HUES64 (cell line): Measurements from ENCODE around the gene NME2.

Experiments
- H3K27ac ChIP-seq: 2 replicates; pipeline ENCODE4 v1.7.0; 2013; ENCODE audit warnings: low read depth, low read length, inconsistent platforms
- H3K27me3 ChIP-seq: 2 replicates; pipeline ENCODE4 v1.6.1; 2013; ENCODE audit warnings: mild to moderate bottlenecking, low read length; ENCODE audit not compliant: insufficient read depth
- H3K36me3 ChIP-seq: 2 replicates; pipeline ENCODE4 v1.6.1; 2013; ENCODE audit warnings: mild to moderate bottlenecking, low read length; ENCODE audit not compliant: insufficient read depth
- H3K4me1 ChIP-seq: 2 replicates; pipeline ENCODE4 v1.6.1; 2013; ENCODE audit warnings: mild to moderate bottlenecking, low read length, moderate library complexity; ENCODE audit not compliant: insufficient read depth
- H3K4me3 ChIP-seq: 2 replicates; pipeline ENCODE4 v1.5.1; 2013; ENCODE audit warnings: mild to moderate bottlenecking, low read length, moderate library complexity
- H3K9ac ChIP-seq: 2 replicates; pipeline ENCODE4 v1.6.1; 2013; ENCODE audit warnings: mild to moderate bottlenecking, low read depth, low read length
- H3K9me3 ChIP-seq: 2 replicates; pipeline ENCODE4 v1.6.1; 2013; ENCODE audit warnings: low read depth, low read length; ENCODE audit not compliant: insufficient read depth
- WGBS: fragments of 150-250, 120-280 bp; methylation state at CpG from one replicate; pipeline ENCODE4 v1.1.7; 2013; ENCODE audit warnings: missing lambda C conversion rate; 5-methylcytosine and 5-hydroxymethylcytosine counted together

The NME2 gene

GRCh38 chr17:51184124-51184523 is 17.9 kb downstream of the NME2 start:
- Histone ChIP-seq H3K9ac (no peak overlapping the region), H3K4me3 (no peak overlapping the region), H3K27me3 (no peaks in the 10 kb centered on the region), H3K36me3 (peaks cover 89% of the 10 kb centered on the region), H3K27ac (no peak overlapping the region), H3K4me1 (no peaks in the 10 kb centered on the region), H3K9me3 (no peaks in the 10 kb centered on the region)
- WGBS = 100% methylated on average over 1 of the region's 1 CpG

DNA sequence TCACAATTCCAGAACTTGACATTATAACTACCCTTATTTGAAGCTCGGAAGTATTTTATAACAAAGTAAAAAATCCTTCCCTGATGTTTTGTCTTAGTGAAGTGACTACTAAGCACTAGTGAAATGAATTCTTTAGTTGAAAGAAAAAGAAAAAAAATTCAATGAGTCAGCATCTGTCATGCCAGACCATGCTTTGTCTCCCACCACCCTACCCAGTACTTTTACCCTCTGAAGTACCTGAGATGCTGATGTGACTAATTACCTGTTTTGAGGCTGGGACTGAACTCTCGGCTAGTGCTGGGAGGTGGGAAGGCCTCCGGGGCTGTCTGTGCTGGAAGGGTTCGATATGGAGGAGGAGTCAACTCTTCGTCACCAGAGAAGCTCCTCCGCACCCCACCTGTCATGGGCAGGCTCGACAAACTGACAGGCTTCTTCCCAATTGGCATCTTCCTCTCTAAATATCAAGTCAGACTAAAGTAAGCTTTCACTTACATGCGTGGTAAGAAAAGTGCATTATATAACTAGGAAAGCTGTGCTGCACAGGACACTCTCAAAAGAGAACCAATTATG is 19.6 kb downstream of the NME2 start:
- Histone ChIP-seq H3K27me3 (no peaks in the 10 kb centered on the region), H3K27ac (no peak overlapping the region), H3K9me3 (no peaks in the 10 kb centered on the region), H3K9ac (no peak overlapping the region), H3K4me3 (no peak overlapping the region), H3K4me1 (no peaks in the 10 kb centered on the region), H3K36me3 (peaks cover 89% of the 10 kb centered on the region)
- 93% methylated on average over 7 of the region's 8 CpGs for WGBS

GRCh38 chr17:51188271-51188833 is 22.1 kb downstream of the NME2 start:
- Histone ChIP-seq H3K4me3 (no peak overlapping the region), H3K27me3 (no peaks in the 10 kb centered on the region), H3K9me3 (no peaks in the 10 kb centered on the region), H3K9ac (no peak overlapping the region), H3K27ac (no peak overlapping the region), H3K36me3 (peaks cover 92% of the 10 kb centered on the region), H3K4me1 (no peaks in the 10 kb centered on the region)
- WGBS = 97% methylated on average over 8 of the region's 9 CpGs

GRCh38 chr17:51189162-51189561 is 23.0 kb downstream of the NME2 start:
- Histone ChIP-seq H3K4me3 (no peak overlapping the region), H3K36me3 (peaks cover 92% of the 10 kb centered on the region), H3K9me3 (no peaks in the 10 kb centered on the region), H3K27ac (no peak overlapping the region), H3K4me1 (no peaks in the 10 kb centered on the region), H3K27me3 (no peaks in the 10 kb centered on the region), H3K9ac (no peak overlapping the region)

- Histone ChIP-seq H3K36me3 (peaks cover 92% of the 10 kb centered on the region), H3K27ac (no peak overlapping the region)
These were observed 23.4 kb downstream of the NME2 start for GRCh38 chr17:51189628-51190027.

DNA sequence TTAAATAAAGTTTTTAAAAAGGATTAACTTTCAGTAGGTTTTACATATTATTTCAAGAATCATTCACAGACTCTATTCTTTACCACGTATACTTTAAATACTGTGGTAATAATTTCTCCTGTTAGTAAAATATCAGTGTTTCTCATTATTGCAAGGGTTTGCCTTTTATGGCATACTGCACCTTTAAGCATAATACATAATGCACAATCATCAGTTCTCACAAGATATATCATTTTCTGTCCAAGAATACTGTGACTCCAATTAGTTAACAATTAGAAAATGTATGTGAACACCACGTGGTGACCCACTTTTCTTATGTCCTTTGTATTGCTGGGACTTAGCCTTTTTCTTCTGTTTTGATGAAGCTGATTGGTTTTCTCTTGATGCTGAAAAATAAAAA is 25.7 kb downstream of the NME2 start:
- Histone ChIP-seq H3K9ac (no peak overlapping the region), H3K27ac (no peak overlapping the region), H3K36me3 (peaks cover 89% of the 10 kb centered on the region), H3K27me3 (no peaks in the 10 kb centered on the region), H3K4me3 (no peak overlapping the region), H3K4me1 (no peaks in the 10 kb centered on the region), H3K9me3 (no peaks in the 10 kb centered on the region)
- 92% methylated on average over 1 of the region's 2 CpGs for WGBS

More at GRCh38 chr17:51189628-51190027, 23.4 kb downstream of the NME2 start:
- Histone ChIP-seq H3K4me1 (no peaks in the 10 kb centered on the region), H3K9me3 (no peaks in the 10 kb centered on the region), H3K4me3 (no peak overlapping the region), H3K9ac (no peak overlapping the region), H3K27me3 (no peaks in the 10 kb centered on the region)
- 92% methylated on average over 1 of the region's 1 CpG for WGBS

- Histone ChIP-seq H3K9me3 (no peaks in the 10 kb centered on the region), H3K36me3 (peaks cover 94% of the 10 kb centered on the region), H3K9ac (no peak overlapping the region), H3K27me3 (no peaks in the 10 kb centered on the region), H3K27ac (no peak overlapping the region), H3K4me1 (no peaks in the 10 kb centered on the region), H3K4me3 (no peak overlapping the region)
- 96% methylated on average over 4 of the region's 4 CpGs for WGBS
These were observed 31.5 kb downstream of the NME2 start for GRCh38 chr17:51197754-51198153.

DNA sequence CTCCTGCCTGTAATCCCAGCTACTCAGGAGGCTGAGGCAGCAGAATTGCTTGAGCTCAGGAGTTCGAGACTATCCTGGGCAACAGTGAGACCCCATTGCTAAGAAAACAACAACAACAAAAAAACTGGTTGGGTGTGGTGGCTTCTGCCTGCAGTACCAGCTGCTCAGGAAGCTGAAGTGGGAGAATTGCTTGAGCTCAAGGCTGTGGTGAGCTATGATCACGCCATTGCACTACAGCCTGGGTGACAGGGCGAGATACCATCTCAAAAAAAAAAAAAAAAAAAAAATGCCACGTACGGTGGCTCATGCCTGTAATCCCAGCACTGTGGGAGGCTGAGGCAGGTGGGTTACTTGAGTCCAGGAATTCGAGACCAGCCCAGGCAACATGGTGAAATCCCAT is 34.1 kb downstream of the NME2 start:
- H3K36me3 ChIP-seq = peaks cover 91% of the 10 kb centered on the region

GRCh38 chr17:51200846-51201245 is 34.6 kb downstream of the NME2 start:
- H3K27me3 ChIP-seq = no peaks in the 10 kb centered on the region
- H3K36me3 ChIP-seq = peaks cover 91% of the 10 kb centered on the region
- no peaks in the 10 kb centered on the region for H3K9me3 ChIP-seq
- H3K27ac ChIP-seq = no peak overlapping the region
- no peak overlapping the region for H3K4me3 ChIP-seq
- WGBS = 88% methylated on average over 2 of the region's 2 CpGs
- no peaks in the 10 kb centered on the region for H3K4me1 ChIP-seq
- no peak overlapping the region for H3K9ac ChIP-seq

More for the DNA sequence above, 34.1 kb downstream of the NME2 start:
- Histone ChIP-seq H3K9me3 (no peaks in the 10 kb centered on the region), H3K27me3 (no peaks in the 10 kb centered on the region), H3K27ac (no peak overlapping the region), H3K4me3 (no peak overlapping the region), H3K4me1 (no peaks in the 10 kb centered on the region), H3K9ac (no peak overlapping the region)
- 94% methylated on average over 6 of the region's 6 CpGs for WGBS

DNA sequence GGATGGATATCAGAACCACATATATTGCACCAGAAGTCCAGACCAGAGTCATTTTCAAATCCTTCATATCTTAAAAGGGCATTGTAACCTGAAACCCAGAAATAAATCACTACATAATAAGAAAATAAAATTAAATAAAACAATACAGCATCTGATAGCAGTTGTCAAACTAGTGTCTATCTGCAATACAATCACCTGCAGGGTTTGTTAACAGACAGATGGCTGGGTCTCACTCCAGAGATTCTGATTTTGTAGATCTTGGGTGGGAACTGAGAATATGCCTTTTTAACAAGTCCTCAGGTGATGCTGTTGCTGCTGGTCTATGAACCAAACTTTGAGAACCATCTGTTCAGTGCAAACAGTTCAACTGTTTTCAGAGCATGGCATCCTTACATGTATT is 37.6 kb downstream of the NME2 start:
- no peak overlapping the region for H3K4me3 ChIP-seq
- no peaks in the 10 kb centered on the region for H3K27me3 ChIP-seq
- H3K9me3 ChIP-seq = no peaks in the 10 kb centered on the region
- peaks cover 98% of the 10 kb centered on the region for H3K36me3 ChIP-seq
- no peak overlapping the region for H3K27ac ChIP-seq
- H3K9ac ChIP-seq = no peak overlapping the region
- H3K4me1 ChIP-seq = no peaks in the 10 kb centered on the region

DNA sequence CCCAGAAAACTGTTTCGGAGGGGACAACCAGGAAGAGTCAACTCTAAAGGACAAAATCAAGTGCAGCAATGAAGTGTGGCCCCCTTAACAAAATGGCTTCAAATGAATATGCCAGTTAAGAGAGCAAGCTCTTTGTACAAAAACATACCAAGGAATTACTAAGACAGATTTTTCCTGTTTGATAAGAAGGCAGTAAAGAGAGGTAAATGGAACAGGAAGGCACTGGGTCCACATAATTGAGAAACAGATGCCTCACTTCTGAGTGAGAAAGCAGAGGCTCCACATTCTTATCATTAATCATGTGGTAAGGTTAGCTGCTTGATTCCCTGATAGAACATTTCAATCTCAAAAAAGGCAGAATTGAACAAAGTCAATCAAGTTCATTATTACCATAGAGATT is 48.7 kb downstream of the NME2 start:
- no peaks in the 10 kb centered on the region for H3K4me1 ChIP-seq
- no peaks in the 10 kb centered on the region for H3K27me3 ChIP-seq
- H3K27ac ChIP-seq = no peak overlapping the region
- H3K36me3 ChIP-seq = peaks cover 96% of the 10 kb centered on the region
- no peak overlapping the region for H3K9ac ChIP-seq
- WGBS = 93% methylated on average over 1 of the region's 1 CpG
- no peak overlapping the region for H3K4me3 ChIP-seq
- no peaks in the 10 kb centered on the region for H3K9me3 ChIP-seq

DNA sequence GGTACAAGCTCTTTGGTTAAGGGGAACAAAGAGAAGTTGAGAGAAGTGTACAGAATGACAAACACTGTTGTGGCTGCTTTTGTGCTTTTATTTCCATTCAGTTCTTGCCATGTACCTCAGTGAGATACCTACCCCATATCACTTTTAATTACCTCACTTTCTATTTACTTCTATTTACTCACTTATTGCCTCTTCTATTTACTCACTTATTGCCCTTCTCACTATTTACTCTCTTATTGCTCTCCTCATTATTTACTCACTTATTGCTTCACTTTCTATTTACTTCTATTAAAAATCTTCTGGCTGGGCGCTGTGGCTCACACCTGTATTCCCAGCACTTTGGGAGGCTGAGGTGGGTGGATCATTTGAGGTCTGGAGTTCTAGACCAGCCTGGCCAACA is 51.7 kb downstream of the NME2 start:
- WGBS = 80% methylated on average over 1 of the region's 1 CpG

More for the DNA sequence above, 51.7 kb downstream of the NME2 start:
- no peak overlapping the region for H3K9ac ChIP-seq
- H3K9me3 ChIP-seq = no peaks in the 10 kb centered on the region
- no peaks in the 10 kb centered on the region for H3K27me3 ChIP-seq
- H3K4me3 ChIP-seq = no peak overlapping the region
- H3K4me1 ChIP-seq = no peaks in the 10 kb centered on the region
- peaks cover 96% of the 10 kb centered on the region for H3K36me3 ChIP-seq
- H3K27ac ChIP-seq = no peak overlapping the region
